Measurements from ENCODE around the gene SMCR8. TPM values are rescaled to one million over a fixed set of nuclear protein-coding genes. Genes with fewer than 3 reads are reported as not detected.

The SMCR8 gene
- total and polyA plus RNA-seq, 9 of the 15 experiments (the other 6 are each of a cell fraction or from before 2014, with no cell fraction given), result 0.25 to 8.8 (median 4.9) TPM

DNA sequence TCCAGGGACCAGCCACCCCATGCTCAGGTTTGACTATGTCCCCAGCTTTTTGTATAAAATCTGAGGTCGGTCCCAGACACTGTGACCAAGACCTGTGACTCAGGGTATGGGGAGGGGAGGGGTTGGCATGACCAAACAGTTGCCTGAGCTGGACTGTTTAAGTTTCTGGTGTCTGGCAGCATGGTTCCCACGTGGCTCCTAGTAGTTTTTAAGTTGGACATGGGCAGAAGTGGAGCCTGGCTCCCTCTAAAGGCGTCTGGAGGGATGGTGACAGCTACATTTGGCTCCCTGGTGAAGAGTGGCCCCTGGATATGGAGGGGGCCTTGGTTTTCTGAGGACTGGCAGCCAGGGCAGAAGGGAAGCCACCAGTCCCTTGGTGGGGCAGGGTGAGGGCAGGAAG lies 7.9 kb downstream of the SMCR8 start:
- CTCF ChIA-PET (ENCODE audit: low intra/inter-chr PET ratio), result interaction anchor here (0.5 kb wide), 1 partner anchor 403 kb away, joined by 3 read pairs; no protein-coding TSS in a partner anchor
- in situ Hi-C loops (cut with MboI) (no loop called here), intact Hi-C loops (cut with micrococcal nuclease) (loop anchor here (10.0 kb wide), 1 partner anchor 178 kb away; no protein-coding TSS in a partner anchor)
- Histone ChIP-seq H3K9me3 (replicated peaks; ENCODE audit: control insufficient read depth, insufficient read depth, low read depth, low read length) (no peaks in the 10 kb centered on the region), H3K9ac (ENCODE audit: insufficient read depth in 1 of 2, low read depth in 2 of 2, low read length in 2 of 2) (no peak overlapping the region), H3K79me2 (ENCODE audit: control insufficient read depth, insufficient read depth, low read length) (peaks cover 9% of the 10 kb centered on the region; the same call in 2 of the 3 replicates), H3K36me3 (ENCODE audit: control insufficient read depth, insufficient read depth, low read length) (peaks cover 39% of the 10 kb centered on the region; the same call in 2 of the 3 replicates), H3K9me1 (ENCODE audit: control insufficient read depth, insufficient read depth, low read length) (no peaks in the 10 kb centered on the region), H4K20me1 (replicated peaks; ENCODE audit: control insufficient read depth, insufficient read depth, low read length) (peaks cover 8% of the 10 kb centered on the region), H3K27me3 (ENCODE audit: control insufficient read depth in 2 of 2, insufficient read depth in 2 of 2, low read length in 2 of 2) (no peaks in the 10 kb centered on the region), H3K4me1 (replicated peaks in 1 of 2; ENCODE audit: control insufficient read depth in 2 of 2, insufficient read depth in 2 of 2, low read length in 2 of 2) (peaks cover 3 to 17% of the 10 kb centered on the region in 2 experiments; a peak in 4 of 5 replicates), H2AFZ (ENCODE audit: low read depth, low read length) (no peak overlapping the region), H3K4me2 (ENCODE audit: insufficient read depth, low read length) (no peak overlapping the region), H3K27ac (ENCODE audit: extremely low read depth, low read depth, low read length) (no peak overlapping the region), H3K4me3 (no peak overlapping the region)
- DNase-seq (ENCODE audit: extremely low read depth in 1 of 4, low spot score in 3 of 4) (no peak), FAIRE-seq (no peak), ATAC-seq (no peak)
- POLR2A ChIA-PET, result no interaction called here
- 62% methylated on average over 3 of the region's 3 CpGs for WGBS (ENCODE audit: insufficient coverage, low coverage, missing lambda C conversion rate)
- BruUV-seq (replicated peaks), result no TSS peak
- TF ChIP-seq JUNB (CRISPR knock-in tag; conservative IDR thresholded peaks at IDR 0.05) (no peak), TAL1 (IDR thresholded peaks at IDR 0.05) (no peak)
- TF ChIP-seq, protein P1, sequence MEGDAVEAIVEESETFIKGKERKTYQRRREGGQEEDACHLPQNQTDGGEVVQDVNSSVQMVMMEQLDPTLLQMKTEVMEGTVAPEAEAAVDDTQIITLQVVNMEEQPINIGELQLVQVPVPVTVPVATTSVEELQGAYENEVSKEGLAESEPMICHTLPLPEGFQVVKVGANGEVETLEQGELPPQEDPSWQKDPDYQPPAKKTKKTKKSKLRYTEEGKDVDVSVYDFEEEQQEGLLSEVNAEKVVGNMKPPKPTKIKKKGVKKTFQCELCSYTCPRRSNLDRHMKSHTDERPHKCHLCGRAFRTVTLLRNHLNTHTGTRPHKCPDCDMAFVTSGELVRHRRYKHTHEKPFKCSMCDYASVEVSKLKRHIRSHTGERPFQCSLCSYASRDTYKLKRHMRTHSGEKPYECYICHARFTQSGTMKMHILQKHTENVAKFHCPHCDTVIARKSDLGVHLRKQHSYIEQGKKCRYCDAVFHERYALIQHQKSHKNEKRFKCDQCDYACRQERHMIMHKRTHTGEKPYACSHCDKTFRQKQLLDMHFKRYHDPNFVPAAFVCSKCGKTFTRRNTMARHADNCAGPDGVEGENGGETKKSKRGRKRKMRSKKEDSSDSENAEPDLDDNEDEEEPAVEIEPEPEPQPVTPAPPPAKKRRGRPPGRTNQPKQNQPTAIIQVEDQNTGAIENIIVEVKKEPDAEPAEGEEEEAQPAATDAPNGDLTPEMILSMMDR (IDR thresholded peaks at IDR 0.05 in 2 of 3, conservative IDR thresholded peaks at IDR 0.05 in 1 of 3; ENCODE audit: insufficient read depth in 2 of 3, low read depth in 1 of 3, low read length in 3 of 3), result peak in 2 of 3 experiments; percentile 8 to 9; a peak in 1 of 6 replicates

All from K562 (cell line).